ENCODE data around the gene PPFIBP2. TPM values are rescaled to one million over a fixed set of nuclear protein-coding genes. Genes with fewer than 3 reads are reported as not detected.

The PPFIBP2 gene
- total and polyA plus RNA-seq, 10 of the 15 experiments (the other 5 are each of a cell fraction or from before 2014, with no cell fraction given) = 17.3 to 56.3 (median 39.2) TPM

DNA sequence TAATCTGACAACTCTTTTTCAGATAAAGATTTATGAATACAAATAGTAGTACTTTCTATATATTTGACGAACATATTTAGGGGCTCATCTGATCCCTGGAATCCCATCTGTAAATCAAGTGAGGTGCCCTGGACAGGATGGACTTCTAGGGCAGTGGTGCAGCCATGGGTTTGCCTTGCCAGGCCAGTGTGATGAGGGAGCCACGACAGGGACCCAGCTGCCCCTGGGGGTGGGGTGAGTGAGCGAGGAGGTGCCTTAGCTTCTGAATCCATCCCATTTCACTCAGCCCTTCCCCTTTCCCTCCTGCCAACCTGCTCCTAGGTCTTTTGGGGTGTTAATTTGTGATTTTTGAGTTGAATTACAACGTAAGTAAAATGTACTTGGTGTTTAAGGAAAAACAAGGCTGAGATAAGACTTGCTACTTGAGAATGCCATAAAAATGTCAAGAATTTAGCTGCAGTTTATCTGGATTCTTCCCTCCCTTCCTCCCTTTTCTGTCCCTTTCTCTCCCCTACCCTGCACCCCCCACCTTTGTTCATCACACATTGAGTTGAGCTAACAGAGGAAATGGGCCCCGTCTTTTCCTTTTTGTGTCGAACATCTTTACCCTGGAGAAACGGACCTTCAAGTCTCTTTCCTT lies 60.8 kb downstream of the PPFIBP2 start:
- no peaks in the 10 kb centered on the region for H3K9me3 ChIP-seq (replicated peaks; ENCODE audit: control insufficient read depth, insufficient read depth, low read length)
- H3K27ac ChIP-seq (ENCODE audit: control insufficient read depth, insufficient read depth) = no peak overlapping the region
- peaks cover 37% of the 10 kb centered on the region for H3K4me1 ChIP-seq (ENCODE audit: control insufficient read depth, insufficient read depth, low read length)
- no peak overlapping the region for H3K9ac ChIP-seq (ENCODE audit: control insufficient read depth, insufficient read depth, low read length)
- in situ Hi-C loops (cut with MboI) = no loop called here
- ChIA-PET SMC1A (ENCODE audit: uncharacterized antibody, unreplicated experiment) (no interaction called here), CTCF (interaction anchor here (1.0 to 2.4 kb wide), 5 partner anchors 8 to 116 kb away, joined by 3 to 6 read pairs (median 4); no protein-coding TSS in a partner anchor), RAD21 (ENCODE audit: unreplicated experiment) (interaction anchor here (0.8 kb wide), 1 partner anchor 62 kb away, joined by 3 read pairs; no protein-coding TSS in a partner anchor), POLR2A (no interaction called here)
- peaks cover 7 to 9% of the 10 kb centered on the region in 2 experiments; a peak in 3 of 4 replicates for H3K36me3 ChIP-seq (ENCODE audit: control insufficient read depth in 2 of 2, insufficient read depth in 2 of 2, low read length in 1 of 2)
- DNase-seq (ENCODE audit: low read depth, low spot score) = no peak
- H4K20me1 ChIP-seq (ENCODE audit: control insufficient read depth, insufficient read depth) = peaks cover 2% of the 10 kb centered on the region; the same call in 1 of the 2 replicates
- no peak overlapping the region for H3K4me3 ChIP-seq
- H2AFZ ChIP-seq (ENCODE audit: control insufficient read depth, low read depth, low read length) = no peak overlapping the region
- no peak for FAIRE-seq
- TF ChIP-seq STAT1 (conservative IDR thresholded peaks at IDR 0.05) (no peak), SUPT20H (IDR thresholded peaks at IDR 0.05; ENCODE audit: borderline replicate concordance, control insufficient read depth, low read depth, low read length) (no peak), CREM (IDR thresholded peaks at IDR 0.05; ENCODE audit: low read depth) (no peak), BCL11A (IDR thresholded peaks at IDR 0.05; ENCODE audit: low read depth, low read length) (no peak), NBN (IDR thresholded peaks at IDR 0.05) (no peak)
- TF ChIP-seq, protein P1, sequence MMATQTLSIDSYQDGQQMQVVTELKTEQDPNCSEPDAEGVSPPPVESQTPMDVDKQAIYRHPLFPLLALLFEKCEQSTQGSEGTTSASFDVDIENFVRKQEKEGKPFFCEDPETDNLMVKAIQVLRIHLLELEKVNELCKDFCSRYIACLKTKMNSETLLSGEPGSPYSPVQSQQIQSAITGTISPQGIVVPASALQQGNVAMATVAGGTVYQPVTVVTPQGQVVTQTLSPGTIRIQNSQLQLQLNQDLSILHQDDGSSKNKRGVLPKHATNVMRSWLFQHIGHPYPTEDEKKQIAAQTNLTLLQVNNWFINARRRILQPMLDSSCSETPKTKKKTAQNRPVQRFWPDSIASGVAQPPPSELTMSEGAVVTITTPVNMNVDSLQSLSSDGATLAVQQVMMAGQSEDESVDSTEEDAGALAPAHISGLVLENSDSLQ (IDR thresholded peaks at IDR 0.05) = no peak
- TF ChIP-seq, protein P2, sequence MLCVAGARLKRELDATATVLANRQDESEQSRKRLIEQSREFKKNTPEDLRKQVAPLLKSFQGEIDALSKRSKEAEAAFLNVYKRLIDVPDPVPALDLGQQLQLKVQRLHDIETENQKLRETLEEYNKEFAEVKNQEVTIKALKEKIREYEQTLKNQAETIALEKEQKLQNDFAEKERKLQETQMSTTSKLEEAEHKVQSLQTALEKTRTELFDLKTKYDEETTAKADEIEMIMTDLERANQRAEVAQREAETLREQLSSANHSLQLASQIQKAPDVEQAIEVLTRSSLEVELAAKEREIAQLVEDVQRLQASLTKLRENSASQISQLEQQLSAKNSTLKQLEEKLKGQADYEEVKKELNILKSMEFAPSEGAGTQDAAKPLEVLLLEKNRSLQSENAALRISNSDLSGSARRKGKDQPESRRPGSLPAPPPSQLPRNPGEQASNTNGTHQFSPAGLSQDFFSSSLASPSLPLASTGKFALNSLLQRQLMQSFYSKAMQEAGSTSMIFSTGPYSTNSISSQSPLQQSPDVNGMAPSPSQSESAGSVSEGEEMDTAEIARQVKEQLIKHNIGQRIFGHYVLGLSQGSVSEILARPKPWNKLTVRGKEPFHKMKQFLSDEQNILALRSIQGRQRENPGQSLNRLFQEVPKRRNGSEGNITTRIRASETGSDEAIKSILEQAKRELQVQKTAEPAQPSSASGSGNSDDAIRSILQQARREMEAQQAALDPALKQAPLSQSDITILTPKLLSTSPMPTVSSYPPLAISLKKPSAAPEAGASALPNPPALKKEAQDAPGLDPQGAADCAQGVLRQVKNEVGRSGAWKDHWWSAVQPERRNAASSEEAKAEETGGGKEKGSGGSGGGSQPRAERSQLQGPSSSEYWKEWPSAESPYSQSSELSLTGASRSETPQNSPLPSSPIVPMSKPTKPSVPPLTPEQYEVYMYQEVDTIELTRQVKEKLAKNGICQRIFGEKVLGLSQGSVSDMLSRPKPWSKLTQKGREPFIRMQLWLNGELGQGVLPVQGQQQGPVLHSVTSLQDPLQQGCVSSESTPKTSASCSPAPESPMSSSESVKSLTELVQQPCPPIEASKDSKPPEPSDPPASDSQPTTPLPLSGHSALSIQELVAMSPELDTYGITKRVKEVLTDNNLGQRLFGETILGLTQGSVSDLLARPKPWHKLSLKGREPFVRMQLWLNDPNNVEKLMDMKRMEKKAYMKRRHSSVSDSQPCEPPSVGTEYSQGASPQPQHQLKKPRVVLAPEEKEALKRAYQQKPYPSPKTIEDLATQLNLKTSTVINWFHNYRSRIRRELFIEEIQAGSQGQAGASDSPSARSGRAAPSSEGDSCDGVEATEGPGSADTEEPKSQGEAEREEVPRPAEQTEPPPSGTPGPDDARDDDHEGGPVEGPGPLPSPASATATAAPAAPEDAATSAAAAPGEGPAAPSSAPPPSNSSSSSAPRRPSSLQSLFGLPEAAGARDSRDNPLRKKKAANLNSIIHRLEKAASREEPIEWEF (IDR thresholded peaks at IDR 0.05; ENCODE audit: insufficient replicate concordance, low read depth, low read length) = no peak
- intact Hi-C loops (cut with micrococcal nuclease; ENCODE audit: unreplicated experiment) = loop anchor here (5.0 kb wide), 1 partner anchor 93 kb away; no protein-coding TSS in a partner anchor
- no TSS peak for BruUV-seq (replicated peaks)
- peaks cover 2% of the 10 kb centered on the region for H3K79me2 ChIP-seq (ENCODE audit: control insufficient read depth, insufficient read depth, low read length)
- no peak overlapping the region for H3K4me2 ChIP-seq (ENCODE audit: control insufficient read depth, insufficient read depth)
- WGBS (ENCODE audit: insufficient coverage, insufficient replicate concordance, low lambda C conversion rate, missing lambda C conversion rate) = 93% methylated on average over 7 of the region's 7 CpGs
- no peak for ATAC-seq
- H3K27me3 ChIP-seq (replicated peaks in 1 of 2; ENCODE audit: control insufficient read depth in 2 of 2, insufficient read depth in 2 of 2, low read length in 1 of 2) = no peaks in the 10 kb centered on the region

Data from GM12878 (cell line).